Dedifferentiated amniotic fluid mesenchymal stem cell (primary cell): ENCODE data around the gene PHACTR3.
A peak's percentile ranks its signal among the peaks of the same experiment; 100 is the strongest.
"Not testable (repeated sequence)": the region's sequence is repeated elsewhere in the genome, so short reads cannot be mapped to it uniquely, and the experiment has no call there.

Experiments used
- DNase-seq: peaks from one replicate; pipeline ENCODE4 v3.0.0-alpha.2; 2016; ENCODE audit errors: extremely low spot score

Gene PHACTR3

DNA sequence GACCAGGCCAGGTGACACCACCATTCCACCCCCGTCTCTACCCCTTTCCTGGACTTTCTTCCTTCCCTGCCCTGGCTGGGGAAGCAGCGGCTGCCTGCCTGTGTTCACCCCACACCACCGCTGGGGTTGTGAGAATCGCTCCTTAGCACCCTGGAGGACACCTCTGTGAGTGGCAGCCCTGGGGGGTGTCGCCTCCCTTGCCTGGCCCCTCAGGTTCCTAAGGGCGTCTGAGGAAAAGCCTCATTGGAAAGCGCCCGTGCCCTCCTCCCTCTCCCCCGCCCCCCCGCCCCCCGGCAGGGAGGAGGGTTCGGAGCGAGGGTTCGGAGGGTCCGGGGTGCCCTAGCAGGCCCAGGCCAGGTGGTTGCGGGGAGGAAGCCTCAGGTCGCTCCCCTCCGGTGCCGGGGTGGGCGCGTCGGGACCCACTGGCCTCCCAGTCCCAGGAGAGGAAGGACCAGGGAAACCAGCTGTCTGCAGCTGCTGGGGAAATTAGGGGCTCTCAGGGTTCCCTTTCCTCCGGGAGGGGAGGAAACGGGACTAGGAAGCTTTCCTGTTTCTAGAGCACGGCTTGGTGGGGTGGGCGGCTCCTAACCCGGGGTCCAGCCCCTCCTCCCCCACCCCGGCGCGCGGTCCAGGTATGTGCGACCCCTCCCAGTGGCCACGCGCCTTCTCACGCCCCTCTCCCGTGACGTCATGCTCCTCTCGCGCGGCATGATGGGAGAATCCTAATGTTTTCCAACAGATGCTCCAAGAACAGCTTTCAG, at the start of gene PHACTR3:
PHACTR3 (plus strand) TSS at position 760 of the 761 bp plus-strand sequence. CDS start 475 bp downstream, outside the sequence.
- DNase-seq = no peak

DNA sequence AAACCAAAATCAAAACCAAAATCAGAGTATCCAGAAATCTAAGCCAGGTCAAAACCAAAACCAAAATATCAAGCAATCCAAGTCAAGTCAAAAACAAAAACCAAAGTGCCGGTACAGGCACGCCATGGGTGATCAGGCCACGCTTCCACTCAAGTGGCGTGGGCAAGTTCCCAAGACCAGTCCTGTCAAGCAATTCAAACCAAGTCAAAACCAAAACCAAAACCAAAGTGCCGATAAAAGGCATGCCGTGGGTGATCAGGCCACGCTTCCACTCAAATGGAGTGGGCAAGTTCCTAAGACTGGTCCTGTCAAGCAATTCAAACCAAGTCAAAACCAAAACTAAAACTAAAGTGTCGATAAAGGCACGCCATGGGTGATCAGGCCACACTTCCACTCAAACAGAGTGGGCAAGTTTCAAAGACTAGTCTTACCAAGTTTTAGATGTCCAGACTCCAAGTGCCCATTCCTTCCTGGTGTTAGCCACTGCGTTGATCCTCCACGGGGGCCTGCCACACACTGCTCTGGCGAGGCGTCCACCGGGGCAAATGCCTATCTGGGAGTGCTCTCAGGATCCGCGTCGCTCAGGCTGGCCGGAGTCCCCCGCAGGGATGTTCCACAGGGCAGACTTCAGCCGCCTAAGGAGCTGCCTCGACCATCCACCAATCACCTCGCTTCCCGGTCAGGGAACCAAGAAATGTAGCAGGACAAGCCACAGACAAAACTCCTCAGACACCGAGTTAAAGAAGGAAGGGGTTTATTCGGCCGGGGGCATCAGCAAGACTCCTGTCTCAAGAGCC, 46.4 kb upstream of the PHACTR3 start:
- DNase-seq = not testable (repeated sequence)

DNA sequence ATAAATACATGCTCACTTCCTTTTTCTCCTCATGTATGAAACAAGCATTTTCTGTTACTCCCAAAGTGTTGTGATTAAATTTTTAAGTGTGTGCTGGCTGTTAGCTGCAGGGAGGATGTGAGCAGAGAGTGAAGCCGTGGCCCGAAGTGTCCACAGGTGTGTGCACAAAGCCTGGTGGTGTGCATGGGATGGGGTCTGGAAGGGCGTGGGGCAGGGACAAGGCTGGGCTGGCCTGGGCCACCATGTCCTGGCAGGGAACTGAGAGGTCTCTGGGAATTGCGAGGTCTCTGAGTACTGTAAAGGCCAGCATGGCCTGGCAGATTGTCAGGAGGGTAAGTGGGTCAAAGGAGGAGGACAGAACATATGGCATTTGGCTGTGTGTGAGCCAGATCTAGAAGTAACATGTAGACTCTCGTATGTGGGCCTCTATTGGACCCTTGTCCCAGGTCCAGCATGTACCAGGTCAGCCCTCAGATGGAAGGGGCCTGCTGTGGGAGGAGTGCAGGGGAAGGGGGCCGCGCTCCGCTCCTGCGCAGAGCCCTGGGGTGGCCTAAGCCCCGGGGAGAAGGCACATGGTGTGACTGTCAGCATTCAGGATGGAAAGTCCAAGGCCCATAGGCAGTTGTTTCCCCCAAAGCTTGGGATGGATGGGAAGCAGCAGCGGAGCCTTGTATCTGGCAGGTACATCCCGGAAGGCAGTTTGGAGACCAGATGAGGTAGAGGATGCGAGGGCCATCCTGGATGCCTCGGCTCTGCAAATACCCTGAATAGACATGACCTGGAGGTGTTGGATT, 45.1 kb upstream of the PHACTR3 start:
- DNase-seq = no peak

DNA sequence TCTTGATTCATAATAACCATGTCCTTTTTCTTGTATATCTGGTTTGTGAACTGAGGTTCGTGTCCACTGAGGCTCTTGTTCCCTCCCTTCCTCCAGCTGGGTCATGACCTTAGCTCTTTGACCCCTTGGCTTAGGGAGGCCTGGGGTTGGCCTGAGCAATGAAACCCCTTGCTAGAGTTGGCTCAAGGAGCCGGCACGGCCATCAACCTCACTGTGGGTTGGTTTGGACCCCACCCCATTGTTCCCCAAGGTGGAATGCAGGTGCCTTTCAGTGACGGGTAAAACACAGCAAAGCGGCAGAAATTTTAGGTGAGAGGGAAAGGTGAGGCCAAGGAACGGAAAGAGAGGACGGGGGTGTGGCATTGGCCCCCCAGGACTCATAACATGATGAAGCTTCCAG, 44.5 kb upstream of the PHACTR3 start:
- no peak for DNase-seq

DNA sequence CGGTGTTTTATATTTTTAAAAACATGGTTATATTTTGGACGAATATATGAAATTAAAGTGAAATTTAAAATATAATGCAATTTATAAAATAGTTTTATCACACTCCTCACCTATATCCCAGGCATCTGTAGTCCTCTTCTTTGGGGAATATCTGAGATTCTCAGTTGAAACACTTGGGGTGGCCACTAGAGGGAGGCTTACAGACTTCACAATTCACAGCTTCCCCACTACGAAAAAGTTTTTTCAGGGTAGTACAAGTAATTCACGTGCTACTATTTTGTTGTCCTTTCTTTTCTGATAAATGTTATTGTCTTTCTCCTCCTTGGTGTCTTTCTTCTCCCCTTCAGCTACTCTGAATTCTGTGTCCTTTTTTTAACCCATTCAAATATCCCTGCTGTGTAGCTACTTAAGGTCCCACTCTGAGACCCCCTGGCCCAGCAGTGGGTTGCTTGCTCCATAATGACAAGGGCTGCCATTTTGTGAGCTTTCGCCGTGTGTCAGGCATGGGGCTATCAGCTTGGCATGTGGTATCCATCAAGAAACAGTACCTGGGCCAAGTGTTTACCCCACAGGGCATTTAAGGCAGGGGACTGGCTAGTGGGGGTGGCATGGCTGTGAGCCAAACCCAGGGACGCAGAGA, 43.6 kb upstream of the PHACTR3 start:
- no peak for DNase-seq

- no peak for DNase-seq
Observed at GRCh38 chr20:59561228-59561605, 43.1 kb upstream of the PHACTR3 start.

- DNase-seq = no peak
Observed at GRCh38 chr20:59561614-59562277, 42.6 kb upstream of the PHACTR3 start.

- DNase-seq = no peak
Observed at GRCh38 chr20:59564171-59564570, 40.2 kb upstream of the PHACTR3 start.

DNA sequence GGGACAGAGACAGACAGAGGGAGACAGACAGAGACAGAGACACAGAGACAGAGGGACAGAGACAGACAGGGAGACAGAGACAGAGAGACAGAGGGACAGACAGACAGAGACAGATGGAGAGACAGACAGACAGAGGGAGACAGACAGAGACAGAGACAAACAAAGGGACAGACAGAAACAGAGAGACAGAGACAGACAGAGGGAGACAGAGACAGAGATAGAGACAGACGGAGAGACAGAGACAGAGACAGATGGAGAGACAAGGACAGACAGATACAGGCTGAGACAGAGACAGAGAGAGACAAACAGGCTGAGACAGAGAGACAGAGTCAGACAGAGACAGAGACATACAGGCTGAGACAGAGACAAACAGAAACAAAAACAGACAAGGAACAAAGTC, 39.4 kb upstream of the PHACTR3 start:
- no peak for DNase-seq

DNA sequence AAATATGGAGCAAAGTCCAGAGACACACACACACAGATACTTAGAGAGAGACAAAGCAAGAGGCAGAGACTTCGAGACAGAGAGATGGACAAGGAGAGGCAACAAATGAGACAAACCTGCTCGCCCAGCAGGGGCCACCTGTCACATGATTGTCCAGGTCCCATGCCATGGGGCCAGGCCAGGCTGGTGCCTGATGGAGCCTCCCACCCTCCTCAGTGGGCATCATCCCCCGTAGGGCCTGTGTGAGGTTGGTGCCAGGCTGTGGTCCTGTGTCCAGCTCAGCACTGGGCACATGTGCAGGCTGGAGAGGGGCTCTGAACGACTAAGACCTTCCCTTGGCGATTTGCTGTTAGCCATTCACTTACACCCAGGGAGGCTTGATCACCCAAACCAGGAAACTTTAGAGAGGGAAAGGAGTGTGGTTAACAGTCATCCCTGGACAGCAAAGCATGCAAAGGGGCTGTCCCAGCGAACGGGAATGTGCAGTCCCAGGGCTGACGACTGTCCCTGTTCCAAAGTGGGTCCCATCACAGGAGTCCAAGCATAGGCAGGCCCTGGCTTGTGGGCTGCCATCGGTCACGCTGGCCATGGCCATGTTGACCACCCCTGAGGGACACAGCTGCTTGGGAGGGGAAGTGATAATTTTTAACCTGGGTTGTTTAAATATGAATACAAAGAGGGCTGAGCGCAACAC, 38.4 kb upstream of the PHACTR3 start:
- no peak for DNase-seq

GRCh38 chr20:59566631-59567524, 37.5 kb upstream of the PHACTR3 start:
- DNase-seq = no peak

DNA sequence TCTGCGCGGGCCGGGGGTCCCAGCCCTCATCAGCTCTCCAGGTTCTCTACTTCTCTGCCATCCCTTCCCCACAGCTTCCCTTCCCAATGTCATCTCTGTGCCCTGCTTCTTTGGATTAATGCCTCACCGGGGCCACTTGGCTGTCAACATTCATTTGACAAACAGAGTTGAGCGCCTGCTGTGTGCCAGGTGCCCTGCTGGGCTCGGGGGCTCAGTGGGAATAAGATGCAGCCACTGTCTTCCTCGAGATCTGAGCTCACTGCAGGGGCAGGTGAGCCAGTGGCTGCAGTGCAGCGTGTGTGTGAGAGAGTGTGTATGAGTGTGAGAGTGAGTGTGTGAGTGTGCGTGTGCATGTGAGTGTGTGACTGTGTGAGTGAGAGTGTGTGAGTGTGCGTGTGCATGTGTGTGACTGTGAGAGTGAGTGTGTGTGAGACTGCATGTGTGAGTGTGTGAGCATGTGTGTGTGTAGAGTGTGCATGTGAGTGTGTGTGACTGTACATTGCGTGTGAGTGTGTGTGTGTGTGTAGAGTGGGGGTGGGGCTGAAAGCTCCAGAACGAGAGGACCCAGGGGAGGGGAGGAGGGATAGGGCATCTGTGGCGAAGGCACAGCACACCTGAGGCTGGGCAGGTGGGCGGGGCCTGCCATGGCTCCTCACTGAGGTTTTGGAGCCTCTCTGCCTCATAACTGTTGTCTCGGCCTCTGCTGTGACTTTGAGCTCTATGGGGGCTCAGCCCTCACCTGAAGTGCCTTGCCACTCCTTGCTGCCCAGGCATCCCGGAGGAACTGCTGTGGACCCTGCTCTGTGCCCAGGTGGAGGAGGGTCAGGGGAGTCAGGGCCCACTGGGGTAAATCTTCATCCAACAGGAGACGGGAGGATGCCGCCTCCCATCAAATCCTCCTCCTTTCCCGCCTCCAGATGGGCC, 36.5 kb upstream of the PHACTR3 start:
- no peak for DNase-seq

DNA sequence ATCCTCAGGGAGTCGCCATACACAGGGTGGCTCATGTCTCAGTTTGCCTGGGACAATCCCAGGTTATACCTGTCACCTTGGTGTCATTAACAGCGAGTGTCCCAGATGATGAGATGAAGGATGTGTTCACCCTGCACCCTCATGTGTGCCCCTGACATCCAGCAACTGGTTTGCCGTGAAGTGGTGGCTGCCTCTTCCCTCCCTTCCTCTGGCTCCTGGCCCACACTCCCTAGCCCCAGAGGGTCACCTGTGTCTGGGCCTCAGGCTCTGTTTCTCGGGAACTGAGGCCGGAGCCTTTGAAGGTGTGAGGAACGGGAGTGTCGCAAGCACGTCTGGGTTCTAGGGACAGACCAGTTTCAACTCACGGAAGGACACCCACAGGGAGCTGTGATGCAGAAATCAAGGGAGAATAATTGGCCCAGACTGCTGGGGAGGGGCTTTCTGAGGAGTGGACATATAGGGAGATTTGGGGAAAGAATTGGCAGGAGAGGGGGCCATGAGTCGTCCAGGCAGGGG, 35.8 kb upstream of the PHACTR3 start:
- no peak for DNase-seq

- DNase-seq = no peak
Observed at GRCh38 chr20:59569305-59569704, 35.0 kb upstream of the PHACTR3 start.

- DNase-seq = no peak
Observed at GRCh38 chr20:59571151-59571550, 33.2 kb upstream of the PHACTR3 start.

- peak; percentile 56 for DNase-seq
Observed at GRCh38 chr20:59571551-59572314, 32.6 kb upstream of the PHACTR3 start.

DNA sequence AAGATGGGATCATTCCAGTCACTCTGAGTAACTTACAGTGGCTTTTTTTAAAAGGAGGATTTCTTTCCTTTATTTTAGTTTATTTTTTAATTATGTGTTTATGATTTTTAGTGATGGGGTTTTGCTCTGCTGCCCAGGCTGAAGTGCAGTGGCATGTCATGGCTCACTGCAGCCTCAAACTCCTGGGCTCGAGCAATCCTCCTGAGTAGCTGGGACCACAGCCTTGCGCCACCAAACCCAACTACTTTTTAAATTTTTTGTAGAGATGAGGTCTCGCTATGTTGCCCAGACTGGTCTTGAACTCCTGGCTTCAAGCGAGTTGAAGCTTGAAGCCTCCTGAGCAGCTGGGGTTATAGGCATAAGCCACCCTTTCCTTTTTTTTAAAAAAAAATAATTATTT, 31.8 kb upstream of the PHACTR3 start:
- no peak for DNase-seq

DNA sequence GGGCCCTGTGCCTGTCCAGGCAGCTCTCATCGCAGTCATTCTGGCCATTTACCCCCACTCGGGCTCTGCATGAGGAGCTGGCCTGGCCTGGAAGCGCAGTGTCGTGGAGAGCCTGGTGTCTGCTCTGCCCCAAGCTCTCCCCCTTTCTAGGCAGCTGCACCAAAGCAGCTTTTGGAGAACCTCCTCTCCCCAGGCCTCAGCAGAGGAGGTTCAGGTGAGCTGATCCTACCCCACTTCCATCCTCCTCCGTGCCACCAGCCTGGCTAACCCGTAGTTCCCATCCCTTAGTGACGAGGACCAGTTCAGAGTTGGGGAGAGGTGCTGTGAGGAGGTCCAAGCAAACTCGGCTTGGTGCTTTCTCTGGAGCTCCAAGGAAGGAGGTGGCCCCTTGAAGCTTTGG, 30.5 kb upstream of the PHACTR3 start:
- DNase-seq = no peak
